ENCODE results near the gene CLDN7. TPM values are rescaled to one million over a fixed set of nuclear protein-coding genes. Genes with fewer than 3 reads are reported as not detected.
A peak's percentile ranks its signal among the peaks of the same experiment; 100 is the strongest.

CLDN7 gene
- total RNA-seq, 1 experiment from 2014 or later = 147 TPM

- Histone ChIP-seq H3K9ac (ENCODE audit: low read length) (peak overlapping the region; percentile 96), H2AFZ (ENCODE audit: low read length) (no peak overlapping the region), H3K9me2 (replicated peaks; ENCODE audit: low read length) (no peaks in the 10 kb centered on the region), H3K27ac (ENCODE audit: low read length) (peak overlapping the region; percentile 96), H3F3A (ENCODE audit: low read length, unreplicated experiment) (no peaks in the 10 kb centered on the region), H4K20me1 (ENCODE audit: low read length) (0 out of 2 replicates have a peak, but pooled peaks cover 5% of the 10 kb centered on the region), H3K27me3 (ENCODE audit: low read length) (no peaks in the 10 kb centered on the region), H3K4me3 (ENCODE audit: low read length) (peak overlapping the region; percentile 92), H3K79me2 (ENCODE audit: low read length) (peaks cover 77% of the 10 kb centered on the region), H3K4me2 (ENCODE audit: low read length) (peak overlapping the region; percentile 93), H3K4me1 (ENCODE audit: insufficient read depth, low read length) (peaks cover 21% of the 10 kb centered on the region), H3K36me3 (ENCODE audit: low read depth, low read length) (peaks cover 9% of the 10 kb centered on the region; the same call in 1 of the 2 replicates), H3K9me3 (ENCODE audit: low read length) (no peaks in the 10 kb centered on the region)
- no TSS peak for BruUV-seq (replicated peaks)
- no peak for TF ChIP-seq EZH2 (IDR thresholded peaks at IDR 0.05; ENCODE audit: low read length, unreplicated experiment)
- TF ChIP-seq EZH2phosphoT487 (IDR thresholded peaks at IDR 0.05; ENCODE audit: borderline replicate concordance, low read length) = no peak
- TF ChIP-seq CTCF (conservative IDR thresholded peaks at IDR 0.05; ENCODE audit: low read depth, low read length) = no peak
- DNase-seq = no peak
- ChIA-PET CTCF (no interaction called here), POLR2A (ENCODE audit: unreplicated experiment) (interaction anchor here (0.6 kb wide), 1 partner anchor 15 kb away, joined by 3 read pairs; no protein-coding TSS in a partner anchor)
- no peak; the same call in 1 of the 2 replicates for ATAC-seq
- intact Hi-C loops (cut with micrococcal nuclease) = no loop called here
Measured at GRCh38 chr17:7250695-7251627, 11.3 kb downstream of the CLDN7 start.

- no peaks in the 10 kb centered on the region for H3F3A ChIP-seq (ENCODE audit: low read length, unreplicated experiment)
- ChIA-PET CTCF (no interaction called here), POLR2A (ENCODE audit: unreplicated experiment) (interaction anchor here (0.6 kb wide), 2 partner anchors 17 to 25 kb away, joined by 3 read pairs; no protein-coding TSS in a partner anchor)
- no TSS peak for BruUV-seq (replicated peaks)
- TF ChIP-seq EZH2phosphoT487 (IDR thresholded peaks at IDR 0.05; ENCODE audit: borderline replicate concordance, low read length) (no peak), EZH2 (IDR thresholded peaks at IDR 0.05; ENCODE audit: low read length, unreplicated experiment) (no peak), CTCF (conservative IDR thresholded peaks at IDR 0.05; ENCODE audit: low read depth, low read length) (no peak)
- peaks cover 7% of the 10 kb centered on the region; the same call in 1 of the 2 replicates for H3K36me3 ChIP-seq (ENCODE audit: low read depth, low read length)
- H4K20me1 ChIP-seq (ENCODE audit: low read length) = 0 out of 2 replicates have a peak, but pooled peaks cover 5% of the 10 kb centered on the region
- peak overlapping the region; percentile 92 for H3K4me3 ChIP-seq (ENCODE audit: low read length)
- H3K9ac ChIP-seq (ENCODE audit: low read length) = peak overlapping the region; percentile 96
- H3K27ac ChIP-seq (ENCODE audit: low read length) = no peak overlapping the region
- peak overlapping the region; percentile 93 for H3K4me2 ChIP-seq (ENCODE audit: low read length)
- H3K79me2 ChIP-seq (ENCODE audit: low read length) = peaks cover 72% of the 10 kb centered on the region
- no peaks in the 10 kb centered on the region for H3K9me2 ChIP-seq (replicated peaks; ENCODE audit: low read length)
- no peaks in the 10 kb centered on the region for H3K27me3 ChIP-seq (ENCODE audit: low read length)
- ATAC-seq (no peak), DNase-seq (no peak)
- H3K4me1 ChIP-seq (ENCODE audit: insufficient read depth, low read length) = peaks cover 21% of the 10 kb centered on the region
- intact Hi-C loops (cut with micrococcal nuclease) = no loop called here
- no peaks in the 10 kb centered on the region for H3K9me3 ChIP-seq (ENCODE audit: low read length)
- H2AFZ ChIP-seq (ENCODE audit: low read length) = no peak overlapping the region
Measured at GRCh38 chr17:7249830-7250229, 12.4 kb downstream of the CLDN7 start.
